ENCODE data around the gene PRMT1.
"Not testable (repeated sequence)": the region's sequence is repeated elsewhere in the genome, so short reads cannot be mapped to it uniquely, and the experiment has no call there.

The PRMT1 gene

GRCh38 chr19:49689133-49690078 is 12.3 kb downstream of the PRMT1 start, which contains the start of gene ADM5:
ADM5 (plus strand) TSS chr19:49689594; CDS start chr19:49689838, 244 bp downstream.
- DNase-seq: no peak

- DNase-seq: no peak
Observed at GRCh38 chr19:49690079-49690655, 13.1 kb downstream of the PRMT1 start.

- no peak for DNase-seq
Observed at GRCh38 chr19:49690656-49691242, 13.7 kb downstream of the PRMT1 start, which contains the start of gene CPT1C. CPT1C (plus strand) TSS chr19:49691116; CDS start chr19:49692253, 1,137 bp downstream.

GRCh38 chr19:49691243-49692146 is 14.4 kb downstream of the PRMT1 start:
- DNase-seq: no peak

- no peak for DNase-seq
Observed at GRCh38 chr19:49692147-49692506, 15.1 kb downstream of the PRMT1 start.

- DNase-seq: no peak
Observed at GRCh38 chr19:49696115-49696514, 19.0 kb downstream of the PRMT1 start.

- no peak for DNase-seq
Observed at GRCh38 chr19:49696865-49697264, 19.8 kb downstream of the PRMT1 start.

- DNase-seq: no peak
Observed at GRCh38 chr19:49699364-49699763, 22.3 kb downstream of the PRMT1 start.

- DNase-seq: no peak
Observed at GRCh38 chr19:49700563-49700962, 23.5 kb downstream of the PRMT1 start.

GRCh38 chr19:49701271-49701786 is 24.3 kb downstream of the PRMT1 start:
- DNase-seq: no peak

- DNase-seq: no peak
Observed at GRCh38 chr19:49704888-49705642, 28.0 kb downstream of the PRMT1 start.

- DNase-seq: no peak
Observed at GRCh38 chr19:49705919-49706318, 28.8 kb downstream of the PRMT1 start.

- no peak for DNase-seq
Observed at GRCh38 chr19:49710372-49710951, 33.4 kb downstream of the PRMT1 start.

- no peak for DNase-seq
Observed at GRCh38 chr19:49712397-49712859, 35.4 kb downstream of the PRMT1 start.

- no peak for DNase-seq
Observed at GRCh38 chr19:49713236-49713845, 36.3 kb downstream of the PRMT1 start.

GRCh38 chr19:49716154-49716553 is 39.1 kb downstream of the PRMT1 start:
- no peak for DNase-seq

GRCh38 chr19:49718511-49718910 is 41.4 kb downstream of the PRMT1 start:
- no peak for DNase-seq

GRCh38 chr19:49718991-49719390 is 41.9 kb downstream of the PRMT1 start:
- DNase-seq: no peak

- DNase-seq: not testable (repeated sequence)
Observed at GRCh38 chr19:49719420-49719819, 42.3 kb downstream of the PRMT1 start.

- DNase-seq: no peak
Observed at GRCh38 chr19:49727217-49728030, 50.4 kb downstream of the PRMT1 start.
